ENCODE results near the gene N4BP2. TPM values are rescaled to one million over a fixed set of nuclear protein-coding genes. Genes with fewer than 3 reads are reported as not detected.

N4BP2 gene
- total RNA-seq, 6 experiments from 2014 or later, result 1.0 to 2.1 (median 1.9) TPM

DNA sequence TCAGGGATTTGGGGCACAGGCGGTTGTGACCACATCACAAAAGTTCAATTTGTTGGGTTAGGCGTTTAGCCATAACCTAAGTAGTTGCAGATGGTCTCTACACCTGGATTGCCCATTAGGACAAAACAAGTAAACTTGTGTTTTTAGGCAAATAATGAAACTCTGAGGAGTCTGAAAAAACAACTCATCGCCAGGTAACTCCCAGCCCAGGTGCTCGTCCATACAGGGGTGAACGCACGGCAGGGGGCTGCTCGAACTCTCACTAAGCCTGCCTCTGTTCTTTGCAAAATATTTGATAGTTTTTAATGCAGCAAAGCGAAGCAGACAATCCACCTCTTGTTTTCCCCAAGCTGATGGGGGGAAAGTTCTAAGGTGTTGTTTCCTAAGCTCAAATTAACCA, 139.6 kb downstream of the N4BP2 start:
- H3K9me3 Mint-ChIP-seq, result no peaks in the 10 kb centered on the region
- peaks cover 21% of the 10 kb centered on the region for H3K27me3 Mint-ChIP-seq (ENCODE audit: insufficient read depth)
- no peak for TF ChIP-seq CTCF (IDR thresholded peaks at IDR 0.05)
- H3K4me3 Mint-ChIP-seq, result no peak overlapping the region
- no peak for DNase-seq
- no peaks in the 10 kb centered on the region for H3K36me3 Mint-ChIP-seq (ENCODE audit: low read depth)
- no peak overlapping the region for H3K27ac Mint-ChIP-seq
- H3K4me1 Mint-ChIP-seq (ENCODE audit: low read depth), result peaks cover 13% of the 10 kb centered on the region

DNA sequence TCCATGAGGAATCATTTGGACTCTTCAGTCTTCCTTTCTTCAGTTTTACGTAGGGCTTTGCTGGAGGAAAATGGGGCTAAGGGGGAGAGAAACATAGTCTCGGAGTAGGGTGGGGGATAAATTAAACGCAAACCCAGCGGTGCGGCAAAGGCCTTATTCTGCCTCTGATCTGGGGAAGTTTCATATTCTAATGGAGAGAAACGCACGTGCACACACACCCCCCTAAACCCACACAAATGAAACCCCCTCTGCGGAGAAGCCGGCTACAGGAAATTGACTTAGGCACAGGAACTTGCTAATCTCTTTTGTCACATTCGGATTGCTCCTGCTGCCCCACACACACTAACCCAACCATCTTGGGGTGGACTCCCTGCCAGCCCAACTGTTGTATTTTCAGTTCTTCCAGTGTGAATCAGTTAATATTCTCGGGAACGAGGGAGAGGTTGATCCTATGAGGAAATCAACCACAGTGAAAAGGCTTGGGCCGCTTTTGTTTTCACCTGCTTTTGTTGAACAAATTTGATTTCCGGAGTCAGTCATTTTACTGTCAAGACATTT, 140.2 kb downstream of the N4BP2 start, which contains the start of gene RHOH:
TSS of gene RHOH (plus strand) at position 308 of the 558 bp plus-strand sequence. CDS start 46,356 bp downstream, outside the sequence.
- Mint-ChIP-seq H3K4me1 (ENCODE audit: low read depth) (peaks cover 13% of the 10 kb centered on the region), H3K27me3 (ENCODE audit: insufficient read depth) (peaks cover 21% of the 10 kb centered on the region), H3K36me3 (ENCODE audit: low read depth) (no peaks in the 10 kb centered on the region), H3K27ac (no peak within 1 kb of the TSS), H3K9me3 (no peaks in the 10 kb centered on the region), H3K4me3 (no peak within 1 kb of the TSS)
- DNase-seq, result no peak
- TF ChIP-seq CTCF (IDR thresholded peaks at IDR 0.05), result no peak

DNA sequence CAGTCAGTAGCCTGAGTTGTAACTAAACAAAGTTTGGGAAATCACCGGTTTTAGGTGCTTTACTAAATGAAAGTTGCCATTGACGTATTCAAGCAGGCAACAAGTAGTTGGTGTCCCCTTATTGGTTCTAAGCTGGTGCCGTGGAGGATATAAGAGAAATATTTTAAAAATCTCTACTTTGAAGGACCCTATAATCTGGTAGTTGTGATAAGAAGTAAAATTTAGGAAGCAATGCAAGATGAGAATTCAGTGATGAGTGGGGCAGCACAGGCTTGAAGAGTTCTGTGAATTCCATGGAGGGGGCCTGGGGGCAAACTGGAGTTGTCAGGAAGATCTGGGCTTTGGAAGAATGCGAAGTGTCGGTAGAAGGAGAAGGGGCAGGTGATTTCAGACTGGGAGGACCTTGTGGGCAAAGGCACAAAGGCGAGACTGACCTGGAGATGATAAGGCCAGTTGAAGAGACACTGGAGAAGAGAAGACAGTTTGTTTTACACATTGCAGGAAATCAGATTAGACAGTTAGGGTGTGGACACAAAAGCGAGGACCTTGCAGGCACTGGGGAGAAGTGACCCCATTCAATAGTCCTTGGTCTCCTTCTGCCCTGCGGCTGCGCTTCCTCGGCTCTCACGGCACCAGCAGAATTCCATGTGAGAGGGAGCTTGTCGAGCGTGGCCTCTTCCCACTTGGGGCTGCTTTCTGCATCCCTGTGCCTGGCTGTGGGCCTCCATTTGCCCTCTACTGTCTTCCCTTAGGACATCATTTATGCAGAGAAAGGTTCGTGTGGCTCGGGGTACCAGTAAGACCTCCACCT, 141.4 kb downstream of the N4BP2 start:
- peaks cover 22% of the 10 kb centered on the region for H3K27me3 Mint-ChIP-seq (ENCODE audit: insufficient read depth)
- no peaks in the 10 kb centered on the region for H3K9me3 Mint-ChIP-seq
- no peak overlapping the region for H3K27ac Mint-ChIP-seq
- no peaks in the 10 kb centered on the region for H3K36me3 Mint-ChIP-seq (ENCODE audit: low read depth)
- no peak overlapping the region for H3K4me3 Mint-ChIP-seq
- TF ChIP-seq CTCF (IDR thresholded peaks at IDR 0.05), result no peak
- peaks cover 13% of the 10 kb centered on the region for H3K4me1 Mint-ChIP-seq (ENCODE audit: low read depth)
- DNase-seq, result no peak

DNA sequence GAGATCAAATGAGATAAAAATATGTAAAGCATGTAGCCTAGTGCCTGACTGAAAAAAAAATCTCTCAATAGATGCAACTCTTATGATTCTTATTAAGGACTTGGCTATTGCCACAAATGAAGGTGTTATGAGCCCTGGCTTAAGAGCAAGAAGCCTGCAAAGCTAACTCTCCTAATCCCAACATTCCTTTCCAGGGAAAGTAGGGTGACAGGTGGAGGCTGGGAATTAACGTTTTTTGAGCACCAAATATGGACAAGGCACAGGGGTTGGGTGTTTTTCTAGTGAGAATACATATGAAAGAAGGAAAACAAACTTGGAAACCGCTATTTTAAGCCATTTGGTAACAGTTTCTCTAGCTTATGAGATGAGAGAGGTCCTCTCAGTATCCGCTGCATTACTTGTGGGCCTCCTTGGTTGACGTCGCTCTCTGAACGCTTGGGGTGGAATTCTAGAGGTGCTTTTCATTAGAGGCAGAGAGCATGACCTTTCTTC, 142.6 kb downstream of the N4BP2 start:
- no peak overlapping the region for H3K27ac Mint-ChIP-seq
- H3K4me3 Mint-ChIP-seq, result no peak overlapping the region
- TF ChIP-seq CTCF (IDR thresholded peaks at IDR 0.05), result no peak
- H3K4me1 Mint-ChIP-seq (ENCODE audit: low read depth), result peaks cover 13% of the 10 kb centered on the region
- peaks cover 24% of the 10 kb centered on the region for H3K27me3 Mint-ChIP-seq (ENCODE audit: insufficient read depth)
- H3K9me3 Mint-ChIP-seq, result no peaks in the 10 kb centered on the region
- no peak for DNase-seq
- H3K36me3 Mint-ChIP-seq (ENCODE audit: low read depth), result no peaks in the 10 kb centered on the region

- H3K4me3 Mint-ChIP-seq, result no peak overlapping the region
- no peaks in the 10 kb centered on the region for H3K9me3 Mint-ChIP-seq
- peaks cover 31% of the 10 kb centered on the region for H3K27me3 Mint-ChIP-seq (ENCODE audit: insufficient read depth)
- H3K27ac Mint-ChIP-seq, result no peak overlapping the region
- no peaks in the 10 kb centered on the region for H3K36me3 Mint-ChIP-seq (ENCODE audit: low read depth)
- TF ChIP-seq CTCF (IDR thresholded peaks at IDR 0.05), result no peak
- peaks cover 5% of the 10 kb centered on the region for H3K4me1 Mint-ChIP-seq (ENCODE audit: low read depth)
- no peak for DNase-seq
Observed at GRCh38 chr4:40199999-40200874, 143.6 kb downstream of the N4BP2 start.
